GM21526 (cell line): Measurements from ENCODE around the gene IGFLR1.
"Not testable (repeated sequence)": the region's sequence is repeated elsewhere in the genome, so short reads cannot be mapped to it uniquely, and the experiment has no call there.

Experiments used
- ATAC-seq: cut with Tn5 transposase; IDR thresholded peaks from one replicate; pipeline ENCODE4 v1.9.1; 2021; ENCODE audit warnings: moderate library complexity; ENCODE audit not compliant: unreplicated experiment, low FRiP score

The IGFLR1 gene

GRCh38 chr19:35727053-35727955 lies 14.9 kb downstream of the IGFLR1 start:
- ATAC-seq, result no peak

- ATAC-seq, result no peak
Observed at GRCh38 chr19:35725216-35725861, 16.9 kb downstream of the IGFLR1 start.

- no peak for ATAC-seq
Observed at GRCh38 chr19:35724560-35724959, 17.7 kb downstream of the IGFLR1 start.

GRCh38 chr19:35724132-35724531 lies 18.1 kb downstream of the IGFLR1 start:
- ATAC-seq, result not testable (repeated sequence)

- ATAC-seq, result no peak
Observed at GRCh38 chr19:35723671-35724070, 18.6 kb downstream of the IGFLR1 start.

GRCh38 chr19:35722897-35723296 lies 19.4 kb downstream of the IGFLR1 start:
- ATAC-seq, result no peak

GRCh38 chr19:35722461-35722860 lies 19.8 kb downstream of the IGFLR1 start:
- no peak for ATAC-seq

- no peak for ATAC-seq
Observed at GRCh38 chr19:35721374-35721773, 20.9 kb downstream of the IGFLR1 start.

GRCh38 chr19:35720648-35721047 lies 21.6 kb downstream of the IGFLR1 start:
- ATAC-seq, result no peak

- ATAC-seq, result no peak
Observed at GRCh38 chr19:35720163-35720524, 22.1 kb downstream of the IGFLR1 start.

- no peak for ATAC-seq
Observed at GRCh38 chr19:35719402-35720162, 22.7 kb downstream of the IGFLR1 start.

- ATAC-seq, result no peak
Observed at GRCh38 chr19:35718345-35719041, 23.8 kb downstream of the IGFLR1 start.

GRCh38 chr19:35717665-35718344 lies 24.4 kb downstream of the IGFLR1 start, which contains the start of gene KMT2B:
TSS of gene KMT2B (plus strand) at chr19:35718003. CDS start at chr19:35718019, 16 bp downstream.
- ATAC-seq, result peak; percentile 33

- ATAC-seq, result peak; percentile 39
Observed at GRCh38 chr19:35716801-35717664, 25.2 kb downstream of the IGFLR1 start.

GRCh38 chr19:35715981-35716800 lies 26.1 kb downstream of the IGFLR1 start:
- peak; percentile 10 for ATAC-seq

GRCh38 chr19:35715355-35715809 lies 26.9 kb downstream of the IGFLR1 start:
- no peak for ATAC-seq

- no peak for ATAC-seq
Observed at GRCh38 chr19:35714601-35715354, 27.5 kb downstream of the IGFLR1 start.
